K562 treated with DMSO at 1 percent for 24 hours (cell line): ENCODE results near the gene NOCT. TPM values are rescaled to one million over a fixed set of nuclear protein-coding genes. Genes with fewer than 3 reads are reported as not detected.

Experiments
- total RNA-seq: library from RNA; unstranded; fragments of 300-600 nt; gene quantifications from 2 replicates; pipeline ENCODE4 v1.2.3, GENCODE V29; 2022; ENCODE audit warnings: low read depth; ENCODE audit not compliant: insufficient read depth

The NOCT gene, protein sequence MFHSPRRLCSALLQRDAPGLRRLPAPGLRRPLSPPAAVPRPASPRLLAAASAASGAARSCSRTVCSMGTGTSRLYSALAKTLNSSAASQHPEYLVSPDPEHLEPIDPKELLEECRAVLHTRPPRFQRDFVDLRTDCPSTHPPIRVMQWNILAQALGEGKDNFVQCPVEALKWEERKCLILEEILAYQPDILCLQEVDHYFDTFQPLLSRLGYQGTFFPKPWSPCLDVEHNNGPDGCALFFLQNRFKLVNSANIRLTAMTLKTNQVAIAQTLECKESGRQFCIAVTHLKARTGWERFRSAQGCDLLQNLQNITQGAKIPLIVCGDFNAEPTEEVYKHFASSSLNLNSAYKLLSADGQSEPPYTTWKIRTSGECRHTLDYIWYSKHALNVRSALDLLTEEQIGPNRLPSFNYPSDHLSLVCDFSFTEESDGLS
- 7.3 and 8.1 TPM in 2 replicates for total RNA-seq

GRCh38 chr4:139015269-139015947, at the start of gene NOCT:
TSS of gene NOCT (plus strand) at chr4:139015781. CDS start at chr4:139015982, 201 bp downstream.

Other genes with a start within 250 kb of the NOCT start
- gene ELF2, start 161.4 kb downstream of the NOCT start, total RNA-seq, result 19.7 and 22.8 TPM in 2 replicates